NOMO-1 treated with DMSO at 0.1 percent for 48 hours (cell line): ENCODE measurements around the gene KLHL17.

ENCODE experiments used
- DNase-seq: peaks from one replicate; lab custom pipeline; 2025; ENCODE audit not compliant: unreplicated experiment; lab: John Stamatoyannopoulos, UW

Gene KLHL17

GRCh38 chr1:950268-950667, 10.1 kb upstream of the KLHL17 start:
- DNase-seq, result no peak

- DNase-seq, result no peak
Measured at GRCh38 chr1:950881-951280, 9.5 kb upstream of the KLHL17 start.

GRCh38 chr1:951364-951763, 9.0 kb upstream of the KLHL17 start:
- DNase-seq, result no peak

DNA sequence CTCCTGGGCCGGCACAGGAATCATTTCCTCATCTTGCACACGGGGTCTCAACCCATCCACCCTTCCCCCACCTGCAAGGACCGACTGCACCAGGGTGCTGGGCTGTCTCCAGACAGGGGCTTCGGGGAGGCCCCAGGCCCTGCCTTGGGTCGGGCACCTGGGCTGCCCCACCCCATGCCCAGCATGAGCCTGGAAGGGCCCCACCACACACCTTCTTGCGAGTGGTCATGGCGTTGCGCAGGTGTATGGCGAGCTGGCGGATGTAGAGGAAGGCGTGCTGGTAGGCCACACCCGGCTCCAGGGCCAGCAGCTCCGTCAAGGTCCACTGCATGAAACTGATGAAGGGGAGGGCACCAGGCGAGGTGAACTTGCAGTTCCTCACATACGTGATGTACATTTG, 8.2 kb upstream of the KLHL17 start:
- DNase-seq, result no peak

GRCh38 chr1:952603-953002, 7.8 kb upstream of the KLHL17 start:
- DNase-seq, result no peak

GRCh38 chr1:953524-954320, 6.7 kb upstream of the KLHL17 start:
- DNase-seq, result no peak

GRCh38 chr1:954927-955326, 5.5 kb upstream of the KLHL17 start:
- no peak for DNase-seq

DNA sequence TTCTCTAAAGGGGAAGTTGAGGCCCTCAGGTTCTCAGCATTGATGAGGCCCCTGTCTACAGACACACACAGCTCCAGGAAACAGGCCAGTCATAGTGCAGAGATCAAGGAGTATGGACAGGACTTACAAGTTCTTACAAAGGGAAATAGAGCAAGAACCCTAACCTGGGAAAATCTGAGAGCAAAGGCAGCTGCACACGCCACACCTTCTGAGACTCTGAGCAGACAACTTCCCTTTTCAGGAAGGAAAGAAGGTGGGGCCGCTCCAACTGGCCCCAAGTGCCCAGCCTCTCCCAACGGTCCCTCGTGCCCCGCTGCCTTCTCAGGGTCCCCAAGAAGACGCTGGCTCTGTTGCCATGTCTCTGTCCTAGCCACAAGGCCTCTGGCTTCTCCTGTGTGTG, 4.9 kb upstream of the KLHL17 start:
- peak; percentile 67 for DNase-seq

DNA sequence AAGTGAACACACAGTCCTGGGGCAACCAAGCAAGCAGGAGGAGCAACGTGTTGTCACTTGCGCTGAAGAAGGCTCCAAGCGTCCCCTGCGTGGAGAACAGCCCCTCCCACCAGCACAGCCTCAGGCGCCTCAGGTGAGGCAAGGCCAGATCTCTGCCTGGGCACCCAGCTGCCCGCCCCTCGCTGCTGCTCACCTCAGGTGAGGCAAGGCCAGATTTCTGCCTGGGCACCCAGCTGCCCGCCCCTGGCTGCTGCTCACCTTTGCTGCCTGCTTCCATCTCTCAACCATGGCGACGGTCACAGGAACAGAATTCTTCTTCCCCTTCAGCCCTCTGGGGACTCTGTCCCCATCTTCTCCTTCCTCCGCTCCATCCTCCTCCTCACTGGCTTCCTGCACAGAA, 3.7 kb upstream of the KLHL17 start:
- DNase-seq, result no peak

DNA sequence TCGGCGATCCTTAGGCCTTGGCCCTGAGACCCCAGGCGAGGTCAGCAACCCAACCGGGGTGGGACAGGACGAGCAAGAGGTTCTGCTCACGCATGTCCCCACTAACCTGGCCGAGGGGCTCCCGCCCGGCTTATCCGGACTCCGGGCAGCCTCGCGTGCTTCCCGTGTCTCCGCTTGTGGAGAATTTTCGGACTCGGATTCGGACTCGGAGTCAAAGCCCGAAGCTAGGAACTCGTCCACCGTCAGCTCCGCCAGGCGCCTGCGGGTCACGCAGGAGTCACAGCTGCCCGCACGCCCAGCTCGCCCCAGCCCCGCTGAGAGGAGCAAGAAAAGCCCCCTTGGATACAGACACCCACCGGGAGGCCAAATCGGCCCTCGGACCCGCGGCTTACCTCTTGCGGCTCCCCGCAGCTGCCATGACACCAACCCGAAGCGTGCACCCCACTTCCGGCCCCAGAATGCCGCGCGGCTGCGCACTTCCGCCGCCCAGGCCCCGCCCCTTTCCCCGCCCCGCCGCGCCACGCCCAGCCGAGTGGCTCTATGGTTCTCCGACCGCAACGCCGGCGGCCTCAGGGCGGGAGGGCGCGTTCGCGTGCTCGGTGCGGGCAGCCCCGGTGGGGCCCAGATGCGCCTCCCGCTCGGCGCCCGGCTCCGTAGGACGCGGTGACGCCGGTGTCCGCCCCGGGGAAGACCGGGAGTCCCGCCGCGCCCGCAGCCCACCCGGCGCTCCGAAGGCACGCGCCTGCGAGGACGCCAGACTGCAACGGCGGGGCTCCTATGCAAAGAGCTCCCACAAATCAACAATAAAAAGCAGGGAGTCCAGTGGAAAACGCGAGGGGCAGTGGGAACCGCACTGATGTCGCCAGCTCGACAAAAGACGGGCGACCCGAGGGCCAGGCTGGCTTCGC, 1.3 kb upstream of the KLHL17 start, which contains the start of gene NOC2L:
NOC2L (minus strand) TSS at position 434 of the 908 bp plus-strand sequence; CDS start at position 418, 16 bp downstream.
- DNase-seq, result peak; percentile 78

DNA sequence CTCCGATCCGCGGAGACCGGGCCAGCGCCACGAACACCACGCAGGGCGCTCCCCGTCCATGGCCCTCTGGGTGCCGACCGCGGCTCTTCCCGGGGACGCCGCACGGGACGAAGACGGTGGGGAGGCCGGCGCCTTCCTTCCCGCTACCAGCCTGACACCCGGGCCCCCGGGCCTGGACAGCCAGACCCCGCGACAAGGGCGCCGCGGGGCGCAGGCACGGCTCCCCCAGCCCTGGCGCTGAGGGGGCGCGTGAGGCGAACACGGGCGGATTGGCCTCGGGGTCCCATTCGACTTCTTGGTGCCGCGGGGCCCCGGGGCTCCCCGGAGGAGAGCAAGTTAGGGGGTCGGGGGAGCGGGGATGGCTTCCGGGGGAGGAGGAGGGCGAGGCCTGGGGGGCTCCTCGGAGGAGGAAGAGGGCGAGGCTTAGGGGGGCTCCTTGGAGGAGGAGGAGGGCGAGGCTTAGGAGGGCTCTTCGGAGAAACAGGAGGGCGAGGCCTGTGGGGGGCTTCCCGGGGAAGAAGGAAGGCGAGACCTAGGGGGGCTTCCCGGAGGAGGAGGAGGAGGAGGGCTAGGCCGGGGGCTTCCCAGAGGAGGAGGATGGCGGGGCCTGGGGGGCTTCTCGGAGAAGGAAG, 537 bp upstream of the KLHL17 start:
- no peak for DNase-seq

DNA sequence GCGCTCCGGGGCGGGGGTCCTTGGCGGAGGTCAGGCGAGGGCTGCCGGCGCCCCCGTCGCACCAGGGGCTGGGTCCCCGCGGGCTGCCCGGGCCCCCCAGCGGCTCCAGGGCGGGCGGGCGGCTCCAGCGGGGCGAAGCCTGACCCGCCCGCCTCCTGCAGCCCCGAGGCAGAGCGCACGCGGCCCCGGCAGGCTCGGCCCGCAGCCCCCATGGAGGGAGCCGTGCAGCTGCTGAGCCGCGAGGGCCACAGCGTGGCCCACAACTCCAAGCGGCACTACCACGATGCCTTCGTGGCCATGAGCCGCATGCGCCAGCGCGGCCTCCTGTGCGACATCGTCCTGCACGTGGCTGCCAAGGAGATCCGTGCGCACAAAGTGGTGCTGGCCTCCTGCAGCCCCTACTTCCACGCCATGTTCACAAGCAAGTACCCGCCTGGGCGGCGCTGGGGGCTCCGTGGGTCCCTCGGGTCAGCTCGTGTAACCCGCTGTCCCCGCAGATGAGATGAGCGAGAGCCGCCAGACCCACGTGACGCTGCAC, 817 bp downstream of the KLHL17 start:
- DNase-seq, result no peak

DNA sequence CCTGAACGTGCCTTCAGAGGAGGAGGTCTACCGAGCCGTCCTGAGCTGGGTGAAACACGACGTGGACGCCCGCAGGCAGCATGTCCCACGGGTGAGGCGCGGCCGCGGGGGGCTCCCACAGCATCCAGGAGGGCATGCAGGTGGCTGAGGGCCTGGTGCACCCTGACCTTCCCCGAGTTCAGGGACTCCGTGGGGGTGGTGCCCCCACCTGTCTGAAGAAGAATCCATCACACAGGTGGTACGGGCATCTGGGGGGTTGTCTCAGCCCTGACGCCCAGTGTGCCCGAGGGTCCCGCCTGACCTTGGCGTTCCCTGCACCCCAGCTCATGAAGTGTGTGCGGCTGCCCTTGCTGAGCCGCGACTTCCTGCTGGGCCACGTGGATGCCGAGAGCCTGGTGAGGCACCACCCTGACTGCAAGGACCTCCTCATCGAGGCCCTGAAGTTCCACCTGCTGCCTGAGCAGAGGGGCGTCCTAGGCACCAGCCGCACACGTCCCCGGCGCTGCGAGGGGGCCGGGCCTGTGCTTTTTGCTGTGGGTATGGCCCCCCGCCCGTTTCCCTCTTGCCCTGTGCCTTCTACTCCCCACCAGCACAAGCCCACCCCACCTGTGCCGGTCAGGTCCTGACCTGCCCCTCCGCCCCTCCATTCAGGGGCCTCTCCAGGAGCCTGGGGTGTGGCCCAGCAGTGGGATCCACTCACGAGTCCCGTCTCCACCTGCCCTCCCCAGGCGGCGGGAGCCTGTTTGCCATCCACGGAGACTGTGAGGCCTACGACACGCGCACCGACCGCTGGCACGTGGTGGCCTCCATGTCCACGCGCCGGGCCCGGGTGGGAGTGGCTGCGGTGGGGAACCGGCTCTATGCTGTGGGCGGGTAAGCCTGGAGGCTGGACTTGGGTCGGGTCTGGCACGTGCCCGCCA, 2.3 kb downstream of the KLHL17 start:
- DNase-seq, result no peak

- no peak for DNase-seq
Measured at GRCh38 chr1:963301-963651, 2.9 kb downstream of the KLHL17 start.

GRCh38 chr1:963746-964525, 3.6 kb downstream of the KLHL17 start:
- DNase-seq, result no peak

DNA sequence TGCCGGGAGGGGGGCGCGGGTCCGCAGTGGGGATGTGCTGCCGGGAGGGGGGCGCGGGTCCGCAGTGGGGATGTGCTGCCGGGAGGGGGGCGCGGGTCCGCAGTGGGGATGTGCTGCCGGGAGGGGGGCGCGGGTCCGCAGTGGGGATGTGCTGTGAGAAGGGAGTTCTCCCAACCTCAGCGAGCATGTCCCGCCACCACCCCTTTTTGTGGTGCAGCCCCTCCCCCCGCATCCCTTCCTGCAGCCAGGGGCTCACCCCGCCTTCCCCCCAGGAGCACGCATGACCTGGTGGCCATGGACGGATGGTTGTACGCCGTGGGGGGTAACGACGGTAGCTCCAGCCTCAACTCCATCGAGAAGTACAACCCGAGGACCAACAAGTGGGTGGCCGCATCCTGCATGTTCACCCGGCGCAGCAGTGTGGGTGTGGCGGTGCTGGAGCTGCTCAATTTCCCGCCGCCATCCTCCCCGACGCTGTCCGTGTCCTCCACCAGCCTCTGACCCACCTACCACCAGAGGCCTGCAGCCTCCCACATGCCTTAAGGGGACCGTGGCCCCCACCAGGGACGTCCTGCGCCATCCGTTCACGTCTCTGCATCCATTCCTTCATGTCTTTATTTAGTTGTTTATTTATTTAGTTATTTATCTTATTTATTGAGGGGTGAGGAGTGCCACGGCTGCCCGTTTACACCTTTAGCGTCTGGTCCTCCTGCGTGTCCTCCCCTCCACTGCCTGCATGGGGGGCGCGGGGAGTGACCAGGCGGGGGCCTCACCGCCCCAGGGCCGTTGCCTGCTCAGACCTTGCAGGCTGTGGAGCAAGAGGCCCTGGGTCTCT, 4.5 kb downstream of the KLHL17 start:
- no peak for DNase-seq

DNA sequence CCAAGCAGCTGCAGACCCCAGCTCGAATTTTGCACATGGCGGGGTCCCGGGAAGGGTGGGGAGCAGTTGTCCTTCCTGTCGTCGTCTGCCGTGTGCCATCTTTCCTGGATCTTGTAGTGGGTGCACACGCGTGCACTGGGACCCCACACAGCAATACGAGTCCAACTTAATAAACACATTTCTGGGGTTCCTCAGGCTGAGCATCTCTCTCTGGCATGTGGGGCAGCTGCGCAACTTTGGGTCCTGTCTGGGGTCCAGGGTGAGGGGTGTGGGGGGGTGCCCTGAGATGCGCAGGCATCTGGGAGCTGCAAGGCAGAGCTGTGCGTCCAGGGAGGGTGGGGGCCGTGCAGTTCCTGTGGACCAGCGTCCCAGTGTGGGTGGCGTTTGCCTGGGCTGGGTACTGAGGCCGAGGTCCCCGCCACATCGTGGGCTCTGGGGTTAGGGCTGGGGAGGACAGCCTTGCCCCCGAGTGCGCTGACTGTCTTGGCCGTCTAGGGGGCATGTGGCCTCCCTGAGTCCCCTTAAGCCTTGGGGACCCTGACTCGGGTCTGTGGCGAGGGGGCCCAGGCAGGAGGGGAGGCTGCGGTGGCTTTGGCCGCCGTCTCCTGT, 5.2 kb downstream of the KLHL17 start:
- no peak for DNase-seq

DNA sequence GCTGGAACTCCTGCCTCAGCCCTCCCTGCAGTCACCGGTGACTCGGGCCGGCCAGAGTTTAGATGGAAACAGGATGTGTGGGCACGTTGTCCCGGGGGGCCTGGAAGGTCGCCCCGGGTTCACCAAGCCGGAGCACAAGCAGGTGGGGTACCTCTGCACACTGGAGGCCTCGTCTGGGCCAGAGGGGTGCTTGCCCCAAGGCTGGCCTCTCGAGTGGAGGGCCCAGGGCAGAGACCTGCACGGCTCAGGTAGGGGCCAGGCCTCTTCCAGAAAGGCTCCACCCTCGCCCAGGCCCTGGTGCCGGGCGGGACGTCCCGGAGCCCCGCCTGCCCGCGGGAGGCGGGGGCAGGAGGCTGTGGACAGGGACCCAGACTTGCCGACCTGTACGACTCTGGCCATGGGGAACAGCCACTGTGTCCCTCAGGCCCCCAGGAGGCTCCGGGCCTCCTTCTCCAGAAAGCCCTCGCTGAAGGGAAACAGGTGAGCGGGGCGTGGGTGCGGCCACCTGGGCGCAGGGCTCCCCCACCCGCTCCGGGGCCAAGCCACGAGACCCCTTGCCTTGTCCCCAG, 5.8 kb downstream of the KLHL17 start, which contains the start of gene PLEKHN1:
PLEKHN1 (plus strand) TSS at position 348 of the 569 bp plus-strand sequence; CDS start at position 398, 50 bp downstream.
- DNase-seq, result no peak
